Mesothelial cell of epicardium (in vitro differentiated cells): ENCODE measurements around the gene TMEM187. TPM values are rescaled to one million over a fixed set of nuclear protein-coding genes. Genes with fewer than 3 reads are reported as not detected.

Experiments used
- DNase-seq, 2 experiments: peaks; one replicate each; pipeline ENCODE4 v3.0.0; 2021; ENCODE audit warnings: low spot score in 2 of 2; ENCODE audit not compliant: unreplicated experiment in 2 of 2
- H3K27ac Mint-ChIP-seq: 2 replicates; pipeline ENCODE4 v1.8.0; 2021; ENCODE audit warnings: mixed read lengths
- H3K27me3 Mint-ChIP-seq: 2 replicates; pipeline ENCODE4 v1.8.0; 2021; ENCODE audit warnings: low read depth, mixed read lengths
- H3K36me3 Mint-ChIP-seq: 2 replicates; pipeline ENCODE4 v1.8.0; 2021; ENCODE audit warnings: mixed read lengths
- H3K4me1 Mint-ChIP-seq: 2 replicates; pipeline ENCODE4 v1.8.0; 2021; ENCODE audit warnings: mixed read lengths
- H3K4me3 Mint-ChIP-seq: 2 replicates; pipeline ENCODE4 v1.8.0; 2021; ENCODE audit warnings: mild to moderate bottlenecking, moderate library complexity, mixed read lengths
- H3K9me3 Mint-ChIP-seq: 2 replicates; pipeline ENCODE4 v1.8.0; 2021; ENCODE audit warnings: mixed read lengths
- CTCF ChIP-seq: fragments of 200-600 bp; sonication (generic); IDR thresholded peaks from one replicate; pipeline ENCODE4 v1.5.0; 2021; ENCODE audit warnings: antibody characterized with exemption; ENCODE audit not compliant: unreplicated experiment
- total RNA-seq: library from RNA; stranded (reverse); gene quantifications from 3 replicates; pipeline ENCODE4 v1.2.1, GENCODE V29; 2021

TMEM187 gene
- total RNA-seq, 1 donor from 2014 or later, result 15.0 TPM

GRCh38 chrX:153928846-153929245 lies 43.7 kb upstream of the TMEM187 start:
- no peaks in the 10 kb centered on the region for H3K9me3 Mint-ChIP-seq
- DNase-seq, result no peak
- H3K27ac Mint-ChIP-seq, result peak overlapping the region; percentile 47
- H3K4me3 Mint-ChIP-seq, result no peak overlapping the region
- peaks cover 8% of the 10 kb centered on the region for H3K36me3 Mint-ChIP-seq
- H3K4me1 Mint-ChIP-seq, result peaks cover 22% of the 10 kb centered on the region
- no peak for TF ChIP-seq CTCF
- H3K27me3 Mint-ChIP-seq, result no peaks in the 10 kb centered on the region

- Mint-ChIP-seq H3K36me3 (peaks cover 8% of the 10 kb centered on the region), H3K4me1 (peaks cover 20% of the 10 kb centered on the region), H3K27me3 (no peaks in the 10 kb centered on the region), H3K9me3 (no peaks in the 10 kb centered on the region), H3K4me3 (no peak overlapping the region), H3K27ac (no peak overlapping the region)
- DNase-seq, result no peak
- no peak for TF ChIP-seq CTCF
Observed at GRCh38 chrX:153929576-153929975, 43.0 kb upstream of the TMEM187 start.

- Mint-ChIP-seq H3K27me3 (no peaks in the 10 kb centered on the region), H3K4me1 (peaks cover 20% of the 10 kb centered on the region), H3K27ac (no peak overlapping the region), H3K36me3 (peaks cover 8% of the 10 kb centered on the region), H3K9me3 (no peaks in the 10 kb centered on the region), H3K4me3 (no peak overlapping the region)
- no peak for DNase-seq
- no peak for TF ChIP-seq CTCF
Observed at GRCh38 chrX:153930011-153930910, 42.3 kb upstream of the TMEM187 start.

GRCh38 chrX:153931151-153931550 lies 41.4 kb upstream of the TMEM187 start:
- H3K9me3 Mint-ChIP-seq, result no peaks in the 10 kb centered on the region
- TF ChIP-seq CTCF, result no peak
- H3K27ac Mint-ChIP-seq, result no peak overlapping the region
- H3K4me1 Mint-ChIP-seq, result peaks cover 18% of the 10 kb centered on the region
- H3K4me3 Mint-ChIP-seq, result no peak overlapping the region
- peaks cover 8% of the 10 kb centered on the region for H3K36me3 Mint-ChIP-seq
- no peak for DNase-seq
- no peaks in the 10 kb centered on the region for H3K27me3 Mint-ChIP-seq

- no peak overlapping the region for H3K4me3 Mint-ChIP-seq
Observed at GRCh38 chrX:153931748-153932147, 40.8 kb upstream of the TMEM187 start.

More at GRCh38 chrX:153931748-153932147, 40.8 kb upstream of the TMEM187 start:
- Mint-ChIP-seq H3K9me3 (peaks cover 3% of the 10 kb centered on the region), H3K27me3 (no peaks in the 10 kb centered on the region), H3K4me1 (peaks cover 17% of the 10 kb centered on the region), H3K36me3 (peaks cover 8% of the 10 kb centered on the region), H3K27ac (no peak overlapping the region)
- DNase-seq, result no peak
- TF ChIP-seq CTCF, result no peak
